GM10847 (cell line): Measurements from ENCODE around the gene KLF17.

Experiments used
- POLR2A ChIP-seq: IDR thresholded peaks from 2 replicates; pipeline ENCODE4 v1.6.1; 2011; ENCODE audit not compliant: insufficient read length; ENCODE audit errors: extremely low read depth

The KLF17 gene

GRCh38 chr1:44134071-44134920 is 15.7 kb downstream of the KLF17 start:
- TF ChIP-seq POLR2A, result no peak

- no peak for TF ChIP-seq POLR2A
Observed at GRCh38 chr1:44135886-44136285, 17.3 kb downstream of the KLF17 start.

GRCh38 chr1:44138239-44138638 is 19.6 kb downstream of the KLF17 start:
- no peak for TF ChIP-seq POLR2A

DNA sequence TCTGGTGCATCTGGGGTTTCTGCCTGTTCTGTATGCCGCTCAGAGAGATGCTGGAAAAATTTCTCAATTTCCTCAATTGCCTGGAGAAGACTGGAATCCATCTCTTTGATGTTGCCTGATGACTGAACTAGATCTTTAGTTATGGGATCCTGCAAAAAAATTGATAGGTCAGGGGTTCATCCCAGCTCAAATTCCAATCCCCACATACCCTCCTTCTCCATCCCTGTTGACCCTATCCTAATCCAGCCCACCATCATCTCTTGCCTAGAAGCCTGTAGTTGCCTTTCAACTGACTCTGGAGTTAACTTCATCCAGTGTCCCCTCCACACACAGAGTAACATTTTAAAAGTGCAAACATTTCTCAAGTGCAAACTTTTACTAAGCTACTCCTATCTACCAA is 22.9 kb downstream of the KLF17 start, which contains the start of gene KLF18:
Gene KLF18, minus strand, starts transcription at position 101 of the 400 bp plus-strand sequence. Its CDS starts 0 bp downstream, at position 101.
- TF ChIP-seq POLR2A, result no peak

DNA sequence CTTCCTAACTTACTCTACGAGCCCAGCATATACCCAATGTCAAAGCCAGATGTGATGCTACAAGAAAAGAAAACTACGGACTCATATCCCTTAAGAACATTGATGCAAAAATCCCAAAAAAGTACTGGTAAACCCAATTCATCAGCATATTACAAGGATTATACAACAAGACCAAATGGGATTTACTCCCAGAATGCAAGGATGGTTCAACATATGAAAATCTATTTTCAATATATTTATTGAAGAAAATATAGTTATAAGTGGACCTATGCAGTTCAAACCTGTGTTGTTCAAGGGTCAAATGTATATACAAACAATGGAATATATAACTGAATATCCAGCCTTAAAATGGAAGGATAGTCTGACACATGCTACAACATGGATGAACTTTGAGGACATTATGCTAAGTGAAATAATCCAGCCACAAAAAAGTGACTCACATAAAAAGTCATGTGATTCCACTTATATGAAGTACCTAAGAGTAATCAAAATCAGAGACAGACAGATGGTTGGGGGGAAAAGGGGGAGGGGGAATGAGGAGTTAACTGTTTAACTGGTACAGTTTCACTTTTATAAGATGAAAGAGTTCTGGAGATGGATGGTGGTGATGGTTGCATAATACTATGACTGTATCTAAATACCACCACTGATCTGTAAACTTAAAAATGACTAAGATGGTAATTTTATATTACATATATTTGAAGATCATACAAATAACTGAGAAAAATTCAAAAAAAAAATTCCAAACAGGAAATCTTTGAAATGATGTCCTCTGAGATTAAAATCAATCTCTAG is 26.5 kb downstream of the KLF17 start:
- no peak for TF ChIP-seq POLR2A

- no peak for TF ChIP-seq POLR2A
Observed at GRCh38 chr1:44146536-44147361, 28.1 kb downstream of the KLF17 start.

DNA sequence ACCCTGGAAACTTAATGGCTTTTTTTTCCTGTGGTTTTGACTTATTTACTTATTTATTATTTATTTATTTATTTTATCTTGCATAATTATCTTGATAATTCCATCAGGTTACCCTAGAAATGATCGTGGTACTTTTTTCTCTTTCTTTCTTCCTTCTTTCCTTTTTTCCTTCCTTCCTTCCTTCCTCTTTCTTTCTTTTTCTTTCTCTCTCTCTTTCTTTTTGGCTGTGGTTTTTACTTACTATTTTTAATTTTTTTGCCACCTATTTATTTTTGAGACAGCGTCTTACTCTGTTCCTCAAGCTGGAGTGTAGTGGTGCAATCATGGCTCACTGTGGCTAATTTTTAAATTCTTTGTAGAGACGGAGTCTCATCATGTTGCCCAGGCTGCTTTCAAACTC is 29.0 kb downstream of the KLF17 start:
- no peak for TF ChIP-seq POLR2A

- TF ChIP-seq POLR2A, result no peak
Observed at GRCh38 chr1:44151332-44151731, 32.7 kb downstream of the KLF17 start.

DNA sequence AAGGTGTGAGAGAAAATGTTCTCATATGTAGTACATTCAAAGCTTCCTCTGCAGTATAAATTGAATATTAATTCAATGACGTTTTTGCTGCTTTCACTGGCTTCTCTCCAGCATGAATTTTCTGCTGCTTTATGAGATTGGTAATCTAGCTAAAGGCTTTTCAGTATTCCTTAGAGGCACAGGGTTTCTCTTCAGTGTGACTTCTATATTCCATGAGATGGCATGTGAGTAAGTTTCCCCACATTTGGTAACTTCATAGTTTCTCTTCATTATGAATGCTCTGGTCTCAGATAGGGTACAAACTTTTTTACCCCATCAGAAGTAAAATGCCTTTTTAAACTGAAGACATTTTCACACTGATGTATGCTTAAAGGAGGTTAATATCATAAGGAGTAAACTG is 33.2 kb downstream of the KLF17 start:
- TF ChIP-seq POLR2A, result no peak

DNA sequence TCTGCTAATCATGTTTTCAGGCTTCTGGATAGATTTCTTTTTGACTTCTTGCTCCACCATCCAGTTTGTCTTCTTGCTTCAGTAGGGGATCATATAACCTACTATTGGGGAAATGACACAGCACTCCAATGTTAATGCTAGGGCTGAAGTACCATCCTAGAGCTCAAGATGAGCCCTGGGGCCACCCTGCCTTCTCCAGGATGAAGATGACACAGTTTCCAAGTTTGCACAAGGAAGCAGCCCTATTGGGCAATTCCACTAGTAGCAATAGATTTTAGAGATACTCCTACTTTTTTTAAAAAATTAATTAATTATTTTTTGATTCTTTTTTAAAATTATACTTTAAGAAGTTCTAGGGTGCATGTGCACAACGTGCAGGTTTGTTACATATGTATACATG is 34.1 kb downstream of the KLF17 start:
- TF ChIP-seq POLR2A, result no peak

DNA sequence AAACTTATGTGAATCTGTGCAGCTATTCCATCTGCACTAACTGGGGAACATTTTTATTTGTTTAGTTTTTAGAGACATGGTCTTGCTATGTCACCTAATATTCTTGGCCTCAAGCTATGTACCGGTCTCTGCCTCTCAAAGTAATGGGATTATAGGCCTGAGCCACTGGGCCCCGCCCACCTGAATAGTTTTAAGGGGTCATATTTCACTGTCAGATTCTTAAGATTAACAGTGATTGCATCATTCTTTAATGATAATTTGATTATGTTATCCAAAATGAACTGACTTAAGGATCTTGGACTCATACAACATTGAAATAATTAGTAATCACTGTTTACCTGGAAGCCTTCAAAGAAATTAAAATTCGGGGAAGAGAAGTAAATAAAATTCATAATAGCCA is 35.4 kb downstream of the KLF17 start:
- no peak for TF ChIP-seq POLR2A

DNA sequence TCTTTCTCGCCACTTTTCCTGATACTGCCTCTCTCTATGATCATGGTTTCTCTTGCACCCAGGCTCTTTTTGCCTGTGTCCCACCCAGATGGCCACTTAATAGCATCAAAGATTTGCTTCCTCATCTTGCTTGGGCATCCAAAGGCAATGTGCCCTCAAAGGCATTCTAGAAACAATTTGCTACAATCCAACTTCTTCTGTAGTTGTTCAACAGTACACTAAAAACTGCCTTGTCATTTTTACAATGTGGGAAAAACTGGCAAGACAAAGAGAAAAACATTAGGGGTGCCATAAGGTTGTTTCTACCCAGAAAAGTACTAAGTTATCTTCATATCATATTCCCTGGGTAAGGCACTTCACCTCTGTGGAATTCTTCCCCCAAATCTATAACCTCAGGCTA is 39.3 kb downstream of the KLF17 start:
- TF ChIP-seq POLR2A, result no peak

DNA sequence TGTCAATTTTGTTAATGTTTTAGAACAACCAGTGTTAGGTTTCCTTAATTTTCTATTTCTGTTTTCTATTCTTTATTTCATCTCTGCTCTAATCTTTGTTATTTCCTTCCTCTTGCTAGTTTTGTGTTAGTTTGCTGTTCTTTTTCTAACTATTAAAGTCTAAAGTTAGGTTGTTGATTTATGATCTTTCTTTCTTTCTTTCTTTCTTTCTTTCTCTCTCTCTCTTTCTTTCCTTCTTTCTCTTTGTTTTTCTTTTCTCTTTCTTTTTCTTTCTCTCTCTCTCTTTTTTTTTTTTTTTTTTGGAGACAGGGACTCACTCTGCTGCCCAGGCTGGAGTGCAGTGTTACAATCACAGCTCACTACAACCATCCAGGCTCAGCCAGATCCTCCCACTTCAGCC is 40.2 kb downstream of the KLF17 start:
- no peak for TF ChIP-seq POLR2A

DNA sequence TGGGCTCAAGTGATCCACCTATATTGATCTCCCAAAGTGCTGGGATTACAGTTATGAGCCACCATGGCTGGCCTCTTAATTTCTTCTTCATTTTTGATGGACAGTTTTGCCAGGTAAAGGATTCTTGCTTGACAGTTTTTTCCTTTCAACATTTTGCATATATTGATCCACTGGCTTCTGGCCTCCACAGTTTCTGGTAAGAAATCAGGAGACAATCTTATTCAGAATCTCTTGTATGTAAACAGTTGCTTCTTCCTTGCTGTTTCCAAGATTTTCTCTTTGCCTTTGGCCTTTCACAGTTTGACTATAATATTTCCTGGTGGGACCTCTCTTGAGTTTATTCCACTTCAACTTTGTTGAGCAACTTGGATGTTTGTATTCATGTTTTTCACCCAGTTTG is 42.9 kb downstream of the KLF17 start:
- no peak for TF ChIP-seq POLR2A

DNA sequence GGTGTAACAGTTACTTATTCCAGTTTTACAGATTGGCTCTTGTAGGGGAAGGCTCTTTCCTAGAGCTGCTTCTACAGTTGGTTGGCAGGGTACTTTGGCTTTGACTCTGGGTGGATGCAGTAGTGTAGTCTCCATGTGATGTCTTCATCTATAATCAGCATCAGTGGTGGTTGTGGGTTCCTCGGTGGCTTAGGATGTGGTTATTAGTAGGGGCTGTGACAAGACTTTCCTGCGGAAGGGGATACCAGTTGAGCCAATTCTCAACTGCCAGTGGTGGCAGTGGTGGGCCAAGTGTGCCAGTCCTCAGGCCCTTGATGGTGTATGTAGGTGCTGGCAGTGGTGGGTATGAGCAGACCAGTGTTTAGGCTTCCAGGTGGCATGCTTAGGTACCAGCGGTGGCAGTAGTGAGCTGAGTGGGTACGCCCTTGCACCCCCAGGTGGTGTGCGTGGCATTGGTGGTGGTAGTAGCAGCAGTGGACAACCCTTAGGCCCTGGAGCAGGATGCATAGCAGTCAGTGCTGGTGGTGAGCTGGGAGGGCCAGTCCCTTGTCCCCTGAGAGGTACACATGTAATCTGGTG is 50.0 kb downstream of the KLF17 start:
- no peak for TF ChIP-seq POLR2A
